GM23338 (cell line): ENCODE measurements around the gene GLP1R.

Source experiments
- CREB1 ChIP-seq: fragments of 250-450 bp; sonication (Bioruptor Pico); IDR thresholded peaks from 2 replicates; pipeline ENCODE4 v1.5.0; 2020; ENCODE audit warnings: low read depth, mild to moderate bottlenecking, moderate library complexity
- EZH2 ChIP-seq: fragments of 200-600 bp; sonication (generic); IDR thresholded peaks from one replicate; pipeline ENCODE4 v1.8.0; 2017; ENCODE audit warnings: antibody characterized with exemption, mild to moderate bottlenecking, low read depth; ENCODE audit not compliant: unreplicated experiment
- EZH2phosphoT487 ChIP-seq: fragments of 200-600 bp; sonication (generic); IDR thresholded peaks from one replicate; pipeline ENCODE4 v1.8.1; 2018; ENCODE audit warnings: antibody characterized with exemption; ENCODE audit not compliant: unreplicated experiment
- JUNB ChIP-seq: IDR thresholded peaks from one replicate; pipeline ENCODE4 v1.6.1; 2016; ENCODE audit warnings: antibody characterized with exemption; ENCODE audit not compliant: unreplicated experiment
- POLR2AphosphoS5 ChIP-seq: IDR thresholded peaks from 2 replicates; pipeline ENCODE4 v1.6.1; 2016; ENCODE audit warnings: antibody characterized with exemption, low read depth
- STAT1 ChIP-seq: IDR thresholded peaks from one replicate; pipeline ENCODE4 v1.6.1; 2016; ENCODE audit warnings: antibody characterized with exemption; ENCODE audit not compliant: unreplicated experiment
- ZNF331 ChIP-seq: fragments of 250-450 bp; sonication (Bioruptor Pico); IDR thresholded peaks from 2 replicates; pipeline ENCODE4 v1.5.0; 2020; ENCODE audit warnings: low read depth, mild to moderate bottlenecking, moderate library complexity
- TF ChIP-seq, protein P1 (sequence below), 2 experiments: fragments of 200-600 bp in 1 of 2; sonication (generic) in 1 of 2; conservative IDR thresholded peaks; 2 replicates each; pipeline versions ENCODE4 v1.5.1 to v1.6.1; 2016 to 2017; ENCODE audit warnings: antibody characterized with exemption in 2 of 2, low read depth in 2 of 2, mild to moderate bottlenecking in 2 of 2, moderate library complexity in 1 of 2
- TF ChIP-seq, protein P2 (sequence below): IDR thresholded peaks from one replicate; pipeline ENCODE4 v1.6.1; 2018; ENCODE audit warnings: antibody characterized with exemption; ENCODE audit not compliant: unreplicated experiment
- TF ChIP-seq, protein P3 (sequence below): fragments of 250-450 bp; sonication (Bioruptor Pico); IDR thresholded peaks from 2 replicates; pipeline ENCODE4 v1.5.0; 2020; ENCODE audit warnings: mild to moderate bottlenecking, moderate library complexity

DNA sequence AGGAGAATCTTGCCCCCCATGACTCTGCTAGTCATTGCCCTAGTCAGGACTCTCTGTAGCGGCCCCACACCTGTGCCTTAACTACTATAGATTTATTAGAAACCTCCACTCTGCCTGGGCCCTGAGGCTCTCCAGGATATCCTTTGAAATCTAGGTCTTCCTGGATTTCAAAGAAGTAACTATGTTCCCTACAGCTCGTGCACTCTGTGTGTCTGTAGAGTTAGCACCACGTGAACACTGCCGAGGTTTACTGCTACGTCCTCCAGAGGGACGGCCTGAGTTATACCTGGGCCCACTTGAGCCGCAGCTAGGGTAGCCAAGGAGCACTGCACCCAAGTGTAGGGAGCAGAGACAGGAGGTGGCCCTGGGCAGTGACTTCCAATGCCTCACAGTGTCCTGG lies 19.8 kb downstream of the GLP1R start:
- TF ChIP-seq EZH2 (no peak), STAT1 (no peak), ZNF331 (no peak), CREB1 (CRISPR knock-in tag) (no peak), EZH2phosphoT487 (no peak), POLR2AphosphoS5 (no peak), JUNB (no peak)
- TF ChIP-seq, protein P1, sequence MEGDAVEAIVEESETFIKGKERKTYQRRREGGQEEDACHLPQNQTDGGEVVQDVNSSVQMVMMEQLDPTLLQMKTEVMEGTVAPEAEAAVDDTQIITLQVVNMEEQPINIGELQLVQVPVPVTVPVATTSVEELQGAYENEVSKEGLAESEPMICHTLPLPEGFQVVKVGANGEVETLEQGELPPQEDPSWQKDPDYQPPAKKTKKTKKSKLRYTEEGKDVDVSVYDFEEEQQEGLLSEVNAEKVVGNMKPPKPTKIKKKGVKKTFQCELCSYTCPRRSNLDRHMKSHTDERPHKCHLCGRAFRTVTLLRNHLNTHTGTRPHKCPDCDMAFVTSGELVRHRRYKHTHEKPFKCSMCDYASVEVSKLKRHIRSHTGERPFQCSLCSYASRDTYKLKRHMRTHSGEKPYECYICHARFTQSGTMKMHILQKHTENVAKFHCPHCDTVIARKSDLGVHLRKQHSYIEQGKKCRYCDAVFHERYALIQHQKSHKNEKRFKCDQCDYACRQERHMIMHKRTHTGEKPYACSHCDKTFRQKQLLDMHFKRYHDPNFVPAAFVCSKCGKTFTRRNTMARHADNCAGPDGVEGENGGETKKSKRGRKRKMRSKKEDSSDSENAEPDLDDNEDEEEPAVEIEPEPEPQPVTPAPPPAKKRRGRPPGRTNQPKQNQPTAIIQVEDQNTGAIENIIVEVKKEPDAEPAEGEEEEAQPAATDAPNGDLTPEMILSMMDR (conservative IDR thresholded peaks at IDR 0.05; ENCODE audit: low read depth in 2 of 2) = no peak
- TF ChIP-seq, protein P2, sequence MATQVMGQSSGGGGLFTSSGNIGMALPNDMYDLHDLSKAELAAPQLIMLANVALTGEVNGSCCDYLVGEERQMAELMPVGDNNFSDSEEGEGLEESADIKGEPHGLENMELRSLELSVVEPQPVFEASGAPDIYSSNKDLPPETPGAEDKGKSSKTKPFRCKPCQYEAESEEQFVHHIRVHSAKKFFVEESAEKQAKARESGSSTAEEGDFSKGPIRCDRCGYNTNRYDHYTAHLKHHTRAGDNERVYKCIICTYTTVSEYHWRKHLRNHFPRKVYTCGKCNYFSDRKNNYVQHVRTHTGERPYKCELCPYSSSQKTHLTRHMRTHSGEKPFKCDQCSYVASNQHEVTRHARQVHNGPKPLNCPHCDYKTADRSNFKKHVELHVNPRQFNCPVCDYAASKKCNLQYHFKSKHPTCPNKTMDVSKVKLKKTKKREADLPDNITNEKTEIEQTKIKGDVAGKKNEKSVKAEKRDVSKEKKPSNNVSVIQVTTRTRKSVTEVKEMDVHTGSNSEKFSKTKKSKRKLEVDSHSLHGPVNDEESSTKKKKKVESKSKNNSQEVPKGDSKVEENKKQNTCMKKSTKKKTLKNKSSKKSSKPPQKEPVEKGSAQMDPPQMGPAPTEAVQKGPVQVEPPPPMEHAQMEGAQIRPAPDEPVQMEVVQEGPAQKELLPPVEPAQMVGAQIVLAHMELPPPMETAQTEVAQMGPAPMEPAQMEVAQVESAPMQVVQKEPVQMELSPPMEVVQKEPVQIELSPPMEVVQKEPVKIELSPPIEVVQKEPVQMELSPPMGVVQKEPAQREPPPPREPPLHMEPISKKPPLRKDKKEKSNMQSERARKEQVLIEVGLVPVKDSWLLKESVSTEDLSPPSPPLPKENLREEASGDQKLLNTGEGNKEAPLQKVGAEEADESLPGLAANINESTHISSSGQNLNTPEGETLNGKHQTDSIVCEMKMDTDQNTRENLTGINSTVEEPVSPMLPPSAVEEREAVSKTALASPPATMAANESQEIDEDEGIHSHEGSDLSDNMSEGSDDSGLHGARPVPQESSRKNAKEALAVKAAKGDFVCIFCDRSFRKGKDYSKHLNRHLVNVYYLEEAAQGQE = no peak
- TF ChIP-seq, protein P3, sequence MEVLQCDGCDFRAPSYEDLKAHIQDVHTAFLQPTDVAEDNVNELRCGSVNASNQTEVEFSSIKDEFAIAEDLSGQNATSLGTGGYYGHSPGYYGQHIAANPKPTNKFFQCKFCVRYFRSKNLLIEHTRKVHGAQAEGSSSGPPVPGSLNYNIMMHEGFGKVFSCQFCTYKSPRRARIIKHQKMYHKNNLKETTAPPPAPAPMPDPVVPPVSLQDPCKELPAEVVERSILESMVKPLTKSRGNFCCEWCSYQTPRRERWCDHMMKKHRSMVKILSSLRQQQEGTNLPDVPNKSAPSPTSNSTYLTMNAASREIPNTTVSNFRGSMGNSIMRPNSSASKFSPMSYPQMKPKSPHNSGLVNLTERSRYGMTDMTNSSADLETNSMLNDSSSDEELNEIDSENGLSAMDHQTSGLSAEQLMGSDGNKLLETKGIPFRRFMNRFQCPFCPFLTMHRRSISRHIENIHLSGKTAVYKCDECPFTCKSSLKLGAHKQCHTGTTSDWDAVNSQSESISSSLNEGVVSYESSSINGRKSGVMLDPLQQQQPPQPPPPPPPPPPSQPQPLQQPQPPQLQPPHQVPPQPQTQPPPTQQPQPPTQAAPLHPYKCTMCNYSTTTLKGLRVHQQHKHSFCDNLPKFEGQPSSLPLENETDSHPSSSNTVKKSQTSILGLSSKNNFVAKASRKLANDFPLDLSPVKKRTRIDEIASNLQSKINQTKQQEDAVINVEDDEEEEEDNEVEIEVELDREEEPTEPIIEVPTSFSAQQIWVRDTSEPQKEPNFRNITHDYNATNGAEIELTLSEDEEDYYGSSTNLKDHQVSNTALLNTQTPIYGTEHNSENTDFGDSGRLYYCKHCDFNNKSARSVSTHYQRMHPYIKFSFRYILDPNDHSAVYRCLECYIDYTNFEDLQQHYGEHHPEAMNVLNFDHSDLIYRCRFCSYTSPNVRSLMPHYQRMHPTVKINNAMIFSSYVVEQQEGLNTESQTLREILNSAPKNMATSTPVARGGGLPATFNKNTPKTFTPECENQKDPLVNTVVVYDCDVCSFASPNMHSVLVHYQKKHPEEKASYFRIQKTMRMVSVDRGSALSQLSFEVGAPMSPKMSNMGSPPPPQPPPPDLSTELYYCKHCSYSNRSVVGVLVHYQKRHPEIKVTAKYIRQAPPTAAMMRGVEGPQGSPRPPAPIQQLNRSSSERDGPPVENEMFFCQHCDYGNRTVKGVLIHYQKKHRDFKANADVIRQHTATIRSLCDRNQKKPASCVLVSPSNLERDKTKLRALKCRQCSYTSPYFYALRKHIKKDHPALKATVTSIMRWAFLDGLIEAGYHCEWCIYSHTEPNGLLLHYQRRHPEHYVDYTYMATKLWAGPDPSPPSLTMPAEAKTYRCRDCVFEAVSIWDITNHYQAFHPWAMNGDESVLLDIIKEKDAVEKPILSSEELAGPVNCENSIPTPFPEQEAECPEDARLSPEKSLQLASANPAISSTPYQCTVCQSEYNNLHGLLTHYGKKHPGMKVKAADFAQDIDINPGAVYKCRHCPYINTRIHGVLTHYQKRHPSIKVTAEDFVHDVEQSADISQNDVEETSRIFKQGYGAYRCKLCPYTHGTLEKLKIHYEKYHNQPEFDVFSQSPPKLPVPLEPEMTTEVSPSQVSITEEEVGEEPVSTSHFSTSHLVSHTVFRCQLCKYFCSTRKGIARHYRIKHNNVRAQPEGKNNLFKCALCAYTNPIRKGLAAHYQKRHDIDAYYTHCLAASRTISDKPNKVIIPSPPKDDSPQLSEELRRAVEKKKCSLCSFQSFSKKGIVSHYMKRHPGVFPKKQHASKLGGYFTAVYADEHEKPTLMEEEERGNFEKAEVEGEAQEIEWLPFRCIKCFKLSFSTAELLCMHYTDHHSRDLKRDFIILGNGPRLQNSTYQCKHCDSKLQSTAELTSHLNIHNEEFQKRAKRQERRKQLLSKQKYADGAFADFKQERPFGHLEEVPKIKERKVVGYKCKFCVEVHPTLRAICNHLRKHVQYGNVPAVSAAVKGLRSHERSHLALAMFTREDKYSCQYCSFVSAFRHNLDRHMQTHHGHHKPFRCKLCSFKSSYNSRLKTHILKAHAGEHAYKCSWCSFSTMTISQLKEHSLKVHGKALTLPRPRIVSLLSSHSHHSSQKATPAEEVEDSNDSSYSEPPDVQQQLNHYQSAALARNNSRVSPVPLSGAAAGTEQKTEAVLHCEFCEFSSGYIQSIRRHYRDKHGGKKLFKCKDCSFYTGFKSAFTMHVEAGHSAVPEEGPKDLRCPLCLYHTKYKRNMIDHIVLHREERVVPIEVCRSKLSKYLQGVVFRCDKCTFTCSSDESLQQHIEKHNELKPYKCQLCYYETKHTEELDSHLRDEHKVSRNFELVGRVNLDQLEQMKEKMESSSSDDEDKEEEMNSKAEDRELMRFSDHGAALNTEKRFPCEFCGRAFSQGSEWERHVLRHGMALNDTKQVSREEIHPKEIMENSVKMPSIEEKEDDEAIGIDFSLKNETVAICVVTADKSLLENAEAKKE (CRISPR knock-in tag) = no peak
